DMS153 treated with DMSO at 0.1 percent for 48 hours (cell line): ENCODE results near the gene TSPAN18.

Experiments
- DNase-seq: peaks from one replicate; lab custom pipeline; 2025; ENCODE audit not compliant: unreplicated experiment; lab: John Stamatoyannopoulos, UW

TSPAN18 gene

DNA sequence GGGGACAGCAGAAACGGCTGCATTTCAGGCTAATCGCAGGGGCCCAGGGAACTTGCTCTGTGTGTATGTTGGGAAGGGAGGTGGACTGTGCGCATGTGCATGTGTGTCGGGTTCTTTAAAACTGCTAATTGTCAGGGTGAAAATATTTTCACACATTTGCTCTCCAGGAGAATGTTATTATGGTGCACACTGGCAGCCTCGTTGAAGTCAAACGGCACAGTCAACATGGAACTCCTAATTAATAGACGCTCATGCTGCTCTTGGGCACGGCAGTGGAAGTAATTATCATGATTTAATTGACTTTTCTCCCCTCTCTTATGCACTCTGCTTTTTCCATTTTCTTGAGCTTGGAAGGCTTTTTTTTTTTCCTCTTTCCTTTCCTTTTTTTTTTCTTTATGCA lies 92.6 kb downstream of the TSPAN18 start:
- no peak for DNase-seq

- DNase-seq, result no peak
Observed at GRCh38 chr11:44822369-44822768, 95.6 kb downstream of the TSPAN18 start.

DNA sequence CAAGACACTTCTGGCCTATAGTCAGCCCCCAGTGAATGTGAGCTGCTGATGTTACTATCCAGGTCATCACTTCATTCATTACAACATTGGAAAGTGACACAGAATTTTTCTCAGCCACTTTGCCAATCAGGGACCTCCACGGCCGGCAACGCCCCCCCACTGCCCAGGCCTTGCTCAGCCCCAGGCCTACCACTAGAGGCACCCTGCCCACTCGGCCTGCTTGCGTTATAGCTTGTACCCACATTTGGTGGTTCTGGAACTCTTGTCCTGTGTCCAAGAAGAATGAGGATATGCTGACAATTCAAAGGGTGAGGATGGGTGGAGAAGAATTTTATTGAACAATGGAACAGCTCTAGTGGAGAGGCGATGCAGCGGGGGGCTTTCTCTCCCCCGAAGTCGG lies 96.2 kb downstream of the TSPAN18 start:
- DNase-seq, result no peak

DNA sequence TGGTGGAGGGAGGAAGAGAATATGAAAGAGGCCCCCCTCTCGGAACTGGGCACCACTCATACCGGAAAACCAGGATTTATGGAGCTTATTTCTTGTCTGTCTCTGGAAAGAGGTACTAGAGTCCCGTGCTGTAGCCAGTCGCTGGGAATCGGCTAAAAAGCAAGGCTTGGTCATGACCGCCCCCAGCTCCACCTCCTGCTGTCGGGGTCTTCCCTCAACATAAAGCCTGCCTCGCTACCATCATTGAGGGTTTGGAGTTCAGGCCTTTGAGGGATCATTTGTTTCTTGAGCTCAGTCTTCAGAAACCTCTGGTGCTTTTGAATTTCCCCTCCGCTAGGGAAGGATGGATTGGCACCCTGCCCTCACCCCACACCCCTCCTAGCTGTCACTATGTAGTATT lies 97.1 kb downstream of the TSPAN18 start:
- DNase-seq, result no peak

GRCh38 chr11:44824300-44824704 lies 97.5 kb downstream of the TSPAN18 start:
- DNase-seq, result no peak

DNA sequence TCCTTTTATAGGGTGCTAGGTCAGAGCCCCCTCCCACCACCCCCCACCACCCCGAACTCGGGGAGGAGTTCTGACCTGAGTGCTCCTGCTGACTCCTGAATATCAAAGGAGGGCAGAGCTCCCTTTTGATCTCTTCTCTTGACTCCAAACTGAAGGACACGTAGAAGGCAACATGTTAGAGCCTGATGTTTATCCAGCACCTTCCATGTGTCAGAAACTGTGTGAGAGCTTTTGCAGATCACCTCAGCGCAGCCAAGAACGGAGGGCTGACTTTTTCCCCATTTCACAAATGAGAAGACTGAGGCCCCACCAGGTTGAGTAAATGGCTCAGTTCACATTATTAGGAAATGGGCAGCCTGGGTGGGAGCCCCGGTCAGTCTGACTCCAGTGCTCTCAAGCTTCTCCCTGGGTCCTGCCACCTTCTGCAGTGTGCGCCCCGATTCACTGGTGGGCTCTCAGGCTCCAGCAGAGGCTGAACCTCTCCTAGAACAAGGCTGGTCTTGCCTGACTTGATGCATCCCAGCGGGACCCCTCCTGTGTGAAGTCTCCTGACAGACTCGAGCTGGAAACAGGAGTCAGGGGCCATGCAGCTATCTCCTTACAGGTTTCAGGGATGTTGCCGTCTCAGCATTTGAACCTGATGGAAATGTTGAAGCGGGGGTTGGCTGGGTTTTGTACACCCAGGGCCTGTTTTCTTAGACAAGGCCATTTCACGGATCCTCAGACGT lies 98.5 kb downstream of the TSPAN18 start:
- no peak for DNase-seq

DNA sequence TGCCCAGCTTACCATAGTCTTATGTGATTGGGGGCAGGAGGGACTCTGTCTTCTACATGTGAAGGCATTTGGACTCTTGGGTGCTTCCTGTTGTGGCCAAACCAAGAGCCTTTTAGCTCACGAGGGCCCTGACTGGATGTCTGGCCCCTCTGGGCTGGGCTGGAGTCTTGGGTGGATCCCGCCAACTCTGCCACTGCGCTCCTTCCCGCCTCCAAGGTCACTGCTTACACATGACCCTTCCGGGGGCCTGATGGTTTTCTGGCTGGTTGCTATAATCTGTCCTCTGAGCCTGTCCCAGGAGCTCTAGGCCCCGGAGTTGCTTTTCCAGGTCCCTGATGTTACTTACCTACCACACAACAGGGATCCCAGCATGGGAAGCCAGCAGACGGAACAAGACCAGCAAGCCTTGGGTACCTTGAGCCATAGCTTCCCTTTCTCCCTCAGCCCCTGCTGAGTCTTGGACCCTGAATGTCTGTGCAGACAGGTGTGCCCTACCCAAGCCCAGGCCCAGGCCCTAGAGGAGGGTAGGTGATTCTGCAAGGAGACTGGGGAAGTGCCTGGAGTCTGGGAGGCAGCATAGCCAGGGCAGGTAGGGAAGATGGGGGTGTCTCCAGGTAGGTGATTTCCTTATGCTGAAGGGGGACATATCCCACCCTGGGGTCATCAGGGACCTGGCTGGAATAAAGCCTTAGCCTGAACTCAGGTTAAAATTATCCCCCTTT lies 100.3 kb downstream of the TSPAN18 start:
- no peak for DNase-seq

- DNase-seq, result no peak
Observed at GRCh38 chr11:44828296-44828695, 101.5 kb downstream of the TSPAN18 start.

DNA sequence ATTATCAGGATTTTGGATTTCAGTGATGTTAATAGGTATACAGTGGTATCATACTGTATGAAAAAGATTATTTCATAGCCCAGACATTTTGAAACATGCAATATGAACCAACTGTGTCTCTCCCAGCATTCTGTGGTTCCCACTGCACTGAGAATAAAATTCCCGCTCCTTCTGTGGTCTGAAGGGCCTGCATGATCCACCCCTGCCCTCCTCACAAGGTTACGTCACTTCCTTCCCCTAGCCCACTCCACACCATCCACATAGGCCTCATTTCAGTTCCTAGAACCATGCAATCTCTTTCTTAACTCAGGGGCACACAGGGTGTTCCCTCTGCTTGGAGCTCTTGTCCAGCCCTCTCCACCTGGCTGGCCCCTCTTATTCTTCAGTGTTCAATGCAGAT lies 103.1 kb downstream of the TSPAN18 start:
- DNase-seq, result no peak

GRCh38 chr11:44831605-44832394 lies 105.0 kb downstream of the TSPAN18 start:
- DNase-seq, result no peak

DNA sequence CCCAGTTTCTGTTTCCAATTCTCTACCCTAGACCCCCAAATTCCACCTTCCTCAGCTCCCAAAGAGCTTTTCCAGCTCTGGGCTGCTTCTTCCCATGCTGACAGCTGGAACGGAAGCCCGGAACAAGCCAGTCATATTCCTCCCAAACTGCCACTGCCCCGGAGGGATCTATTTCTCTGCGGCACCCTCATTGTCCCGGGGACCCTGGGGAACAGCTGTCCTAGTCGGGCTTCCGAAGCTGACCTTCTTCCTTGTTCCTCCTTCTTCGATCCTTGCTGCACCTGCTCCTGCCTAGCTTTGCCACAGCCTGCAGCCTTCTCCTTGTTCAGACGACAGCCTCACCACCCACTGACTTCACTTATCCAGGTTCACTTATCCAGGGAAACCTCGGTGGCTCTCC lies 105.7 kb downstream of the TSPAN18 start:
- no peak for DNase-seq

DNA sequence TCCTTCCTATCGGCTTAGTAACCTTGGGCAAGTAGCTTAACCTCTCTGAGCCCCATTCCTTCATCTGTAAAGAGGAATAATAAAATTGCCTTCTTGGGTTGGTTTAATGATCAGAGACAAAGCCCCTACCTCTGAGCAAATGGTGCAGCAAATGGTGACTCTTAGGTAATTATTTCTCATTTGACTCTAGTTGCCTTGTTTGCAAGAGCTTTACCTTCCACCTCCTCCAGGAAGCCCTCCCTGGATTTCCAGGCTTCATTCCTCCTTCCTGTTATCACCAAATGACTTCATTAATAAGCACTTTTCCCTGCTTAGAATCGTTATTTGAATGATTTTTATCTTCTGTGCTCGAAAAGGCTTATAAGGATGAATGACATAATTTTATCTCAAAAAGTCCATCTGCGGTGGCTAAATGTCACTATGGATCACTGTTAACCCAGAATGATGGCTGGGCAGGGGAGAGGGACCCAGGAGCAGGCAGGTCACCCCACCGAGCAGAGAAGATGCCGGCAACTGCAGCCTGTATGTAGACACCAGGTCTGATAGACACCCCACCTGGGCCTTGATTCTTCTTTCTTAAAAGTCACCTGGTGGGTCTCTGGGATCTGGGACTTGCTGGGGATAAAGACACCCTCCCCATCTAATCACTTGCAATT lies 106.6 kb downstream of the TSPAN18 start:
- DNase-seq, result no peak

DNA sequence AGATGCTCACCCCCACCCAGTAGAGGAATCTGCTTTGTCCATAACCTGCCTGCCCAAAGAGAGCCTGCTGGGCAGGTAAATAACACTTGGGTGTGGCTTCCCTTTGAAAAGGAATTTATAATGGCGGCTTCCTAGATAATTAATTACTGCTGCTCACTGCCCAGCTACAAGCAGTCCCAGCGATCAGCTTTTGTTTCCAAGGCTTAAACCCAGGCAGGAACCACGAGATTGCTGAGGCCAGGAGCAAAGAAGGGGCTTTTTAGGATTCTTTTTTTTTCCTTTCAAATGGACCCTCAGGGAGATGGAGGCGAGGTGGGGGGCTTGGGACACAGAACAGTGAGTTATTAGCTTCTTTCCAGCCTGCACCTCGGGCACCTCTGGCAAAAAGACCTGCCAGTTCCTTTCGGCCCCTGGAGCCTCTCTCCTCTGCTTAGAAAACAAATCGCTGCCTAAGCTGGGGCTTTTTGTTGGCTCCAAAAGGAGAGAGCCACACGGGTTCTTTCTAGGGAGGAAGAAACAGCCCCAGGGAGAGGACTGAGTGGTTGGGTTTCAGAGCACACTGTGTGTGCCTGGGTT lies 107.2 kb downstream of the TSPAN18 start:
- no peak for DNase-seq

GRCh38 chr11:44834846-44835245 lies 108.1 kb downstream of the TSPAN18 start:
- DNase-seq, result no peak

DNA sequence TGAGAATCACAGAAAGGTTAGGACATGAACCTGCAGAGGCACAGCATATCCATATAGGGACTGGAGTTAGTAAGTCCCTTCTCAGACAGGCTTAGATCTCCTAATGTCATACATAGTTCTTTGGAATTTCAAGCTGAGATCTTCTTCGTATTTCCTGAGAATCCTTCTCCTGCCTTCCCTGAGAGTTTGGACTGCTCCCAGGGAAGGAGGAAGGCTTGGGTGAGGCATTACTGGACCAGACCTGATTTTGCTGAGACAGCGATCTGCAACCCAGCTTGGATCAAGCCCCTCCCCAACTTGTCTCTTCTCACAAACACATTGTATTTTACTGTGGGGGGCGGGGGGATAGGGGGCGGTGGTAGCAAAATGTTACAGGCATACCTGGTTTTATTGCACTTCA lies 108.5 kb downstream of the TSPAN18 start:
- no peak for DNase-seq

DNA sequence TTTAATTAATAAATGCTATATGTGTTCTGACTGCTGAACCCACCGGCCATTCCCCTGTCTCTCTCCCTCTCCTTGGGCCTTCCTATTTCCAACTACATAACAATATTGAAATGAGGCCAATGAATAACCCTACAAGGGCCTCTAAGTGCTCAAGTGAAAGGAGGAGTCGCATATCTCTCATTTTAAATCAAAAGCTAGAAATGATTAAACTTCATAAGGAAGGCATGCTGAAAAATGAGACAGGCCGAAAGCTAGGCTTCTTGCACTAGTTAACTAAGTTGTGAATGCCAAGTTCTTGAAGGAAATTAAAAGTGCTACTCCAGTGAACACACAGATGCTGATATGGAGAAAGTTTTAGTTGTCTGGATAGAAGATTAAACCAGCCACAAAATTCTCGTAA lies 109.2 kb downstream of the TSPAN18 start:
- DNase-seq, result no peak

- no peak for DNase-seq
Observed at GRCh38 chr11:44837661-44838060, 110.9 kb downstream of the TSPAN18 start.

DNA sequence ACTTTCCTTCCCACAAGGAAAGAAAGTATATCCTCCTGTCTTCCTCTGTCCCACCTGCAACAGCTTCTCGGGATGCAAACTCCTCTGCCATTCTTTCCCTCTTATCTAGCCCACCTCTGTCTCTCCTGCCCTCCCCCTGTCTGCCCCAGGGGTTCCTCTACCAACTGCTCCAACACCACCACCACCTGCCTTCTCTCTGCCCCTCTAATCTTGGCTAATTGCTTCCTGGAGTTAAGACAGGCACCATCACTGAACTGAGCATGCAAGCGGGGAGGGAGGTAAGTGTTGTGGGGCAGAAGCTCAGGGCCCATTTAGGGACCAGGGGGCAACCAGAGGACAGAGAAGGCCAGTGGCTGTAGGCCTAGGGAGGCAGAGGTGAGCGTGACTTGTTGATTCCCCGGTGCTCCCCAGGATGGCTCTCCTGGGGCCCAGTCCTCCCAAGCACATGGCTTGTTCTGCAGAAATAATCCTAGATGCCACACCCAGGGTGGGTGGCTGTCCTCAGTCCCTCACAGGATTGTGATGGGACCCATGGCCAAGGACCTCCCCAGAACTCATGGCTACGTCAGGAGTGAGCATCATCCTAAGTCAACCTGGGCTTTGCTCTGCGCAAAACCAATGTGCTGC lies 112.8 kb downstream of the TSPAN18 start:
- DNase-seq, result no peak

- no peak for DNase-seq
Observed at GRCh38 chr11:44840085-44840478, 113.3 kb downstream of the TSPAN18 start.

- no peak for DNase-seq
Observed at GRCh38 chr11:44840521-44841251, 113.9 kb downstream of the TSPAN18 start.
